Measurements from ENCODE around the gene KNSTRN.

- TF ChIP-seq, protein P1, sequence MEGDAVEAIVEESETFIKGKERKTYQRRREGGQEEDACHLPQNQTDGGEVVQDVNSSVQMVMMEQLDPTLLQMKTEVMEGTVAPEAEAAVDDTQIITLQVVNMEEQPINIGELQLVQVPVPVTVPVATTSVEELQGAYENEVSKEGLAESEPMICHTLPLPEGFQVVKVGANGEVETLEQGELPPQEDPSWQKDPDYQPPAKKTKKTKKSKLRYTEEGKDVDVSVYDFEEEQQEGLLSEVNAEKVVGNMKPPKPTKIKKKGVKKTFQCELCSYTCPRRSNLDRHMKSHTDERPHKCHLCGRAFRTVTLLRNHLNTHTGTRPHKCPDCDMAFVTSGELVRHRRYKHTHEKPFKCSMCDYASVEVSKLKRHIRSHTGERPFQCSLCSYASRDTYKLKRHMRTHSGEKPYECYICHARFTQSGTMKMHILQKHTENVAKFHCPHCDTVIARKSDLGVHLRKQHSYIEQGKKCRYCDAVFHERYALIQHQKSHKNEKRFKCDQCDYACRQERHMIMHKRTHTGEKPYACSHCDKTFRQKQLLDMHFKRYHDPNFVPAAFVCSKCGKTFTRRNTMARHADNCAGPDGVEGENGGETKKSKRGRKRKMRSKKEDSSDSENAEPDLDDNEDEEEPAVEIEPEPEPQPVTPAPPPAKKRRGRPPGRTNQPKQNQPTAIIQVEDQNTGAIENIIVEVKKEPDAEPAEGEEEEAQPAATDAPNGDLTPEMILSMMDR (IDR thresholded peaks at IDR 0.05): no peak
- TF ChIP-seq POLR2A (IDR thresholded peaks at IDR 0.05): no peak
Measured at GRCh38 chr15:40440743-40441564, 58.4 kb downstream of the KNSTRN start, which contains the start of gene BAHD1.
